ENCODE results near the gene NR1H3.
A peak's percentile ranks its signal among the peaks of the same experiment; 100 is the strongest.
"Not testable (repeated sequence)": the region's sequence is repeated elsewhere in the genome, so short reads cannot be mapped to it uniquely, and the experiment has no call there.

Gene NR1H3

DNA sequence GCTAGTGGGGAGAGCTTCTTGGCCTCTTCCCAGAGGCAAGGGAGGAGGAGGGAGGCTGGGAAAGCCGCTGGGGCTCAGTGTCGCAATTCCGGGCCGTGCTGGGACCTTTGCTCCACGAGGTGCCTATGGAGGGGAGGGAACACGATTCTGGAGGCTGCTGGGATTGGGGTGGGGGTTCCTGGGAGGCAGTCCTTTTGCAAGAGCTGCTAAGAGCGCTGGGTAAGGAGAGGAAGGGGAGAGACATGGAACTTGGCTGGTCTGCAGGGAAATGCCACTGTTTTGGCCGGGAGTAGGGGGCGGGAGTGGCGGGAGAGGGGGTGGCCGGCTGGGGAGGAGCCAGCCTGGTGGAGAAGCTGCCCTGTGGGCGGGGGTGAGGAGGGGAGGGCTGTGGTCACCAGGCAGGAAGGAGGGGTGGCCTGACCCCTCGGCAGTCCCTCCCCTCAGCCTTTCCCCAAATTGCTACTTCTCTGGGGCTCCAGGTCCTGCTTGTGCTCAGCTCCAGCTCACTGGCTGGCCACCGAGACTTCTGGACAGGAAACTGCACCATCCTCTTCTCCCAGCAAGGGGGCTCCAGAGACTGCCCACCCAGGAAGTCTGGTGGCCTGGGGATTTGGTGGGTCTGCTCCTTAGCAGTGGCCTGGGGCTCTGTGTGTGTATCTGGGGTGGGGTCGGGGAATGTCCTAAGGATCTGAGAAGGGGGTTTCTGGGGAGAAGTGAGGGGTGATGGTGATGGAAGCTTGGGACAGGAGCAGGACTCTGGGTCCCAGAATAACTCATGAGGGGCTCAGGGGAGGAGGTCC, at the start of gene NR1H3:
Gene NR1H3, plus strand, starts transcription at position 480 of the 800 bp plus-strand sequence. CDS start 1,221 bp downstream, outside the sequence.
- peak within 1 kb of the TSS; percentile 58 for H3K9ac ChIP-seq (ENCODE audit: low read length)
- H3K27ac ChIP-seq (ENCODE audit: low read length): peak within 1 kb of the TSS; percentile 55
- H3K36me3 ChIP-seq (ENCODE audit: control insufficient read depth, low read depth, low read length): peaks cover 4% of the 10 kb centered on the region
- H3K27me3 ChIP-seq (ENCODE audit: control insufficient read depth, insufficient read depth, low read length): no peaks in the 10 kb centered on the region
- no peaks in the 10 kb centered on the region for H3K9me3 ChIP-seq (ENCODE audit: control insufficient read depth, low read depth, low read length)
- peaks cover 9% of the 10 kb centered on the region for H3K4me1 ChIP-seq (ENCODE audit: control insufficient read depth, low read depth, low read length)
- H3K4me3 ChIP-seq (ENCODE audit: low read length): peak within 1 kb of the TSS; percentile 53

DNA sequence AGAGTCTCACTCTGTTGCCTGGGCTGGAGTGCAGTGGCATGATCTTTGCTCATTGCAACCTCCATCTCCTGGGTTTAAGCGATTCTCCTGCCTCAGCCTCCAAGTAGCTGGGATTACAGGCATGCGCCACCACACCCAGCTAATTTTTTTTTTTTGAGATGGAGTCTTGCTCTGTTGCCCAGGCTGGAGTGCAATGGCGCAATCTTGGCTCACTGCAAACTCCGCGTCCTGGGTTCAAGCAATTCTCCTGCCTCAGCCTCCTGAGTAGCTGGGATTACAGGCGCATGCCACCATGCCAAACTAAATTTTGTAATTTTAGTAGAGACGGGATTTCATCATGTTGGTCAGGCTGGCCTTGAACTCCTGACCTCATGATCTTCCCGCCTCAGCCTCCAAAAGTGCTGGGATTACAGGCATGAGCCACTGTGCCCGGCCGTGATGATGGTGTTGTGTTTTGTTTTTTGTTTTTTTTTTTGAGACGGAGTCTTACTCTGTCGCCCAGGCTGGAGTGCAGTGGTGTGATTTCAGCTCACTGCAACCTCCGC, 49.7 kb upstream of the NR1H3 start:
- not testable (repeated sequence) for H3K36me3 ChIP-seq (ENCODE audit: control insufficient read depth, low read depth, low read length); H3K27me3 ChIP-seq (ENCODE audit: control insufficient read depth, insufficient read depth, low read length); H3K9me3 ChIP-seq (ENCODE audit: control insufficient read depth, low read depth, low read length); H3K9ac ChIP-seq (ENCODE audit: low read length); H3K4me3 ChIP-seq (ENCODE audit: low read length); H3K4me1 ChIP-seq (ENCODE audit: control insufficient read depth, low read depth, low read length); H3K27ac ChIP-seq (ENCODE audit: low read length)

DNA sequence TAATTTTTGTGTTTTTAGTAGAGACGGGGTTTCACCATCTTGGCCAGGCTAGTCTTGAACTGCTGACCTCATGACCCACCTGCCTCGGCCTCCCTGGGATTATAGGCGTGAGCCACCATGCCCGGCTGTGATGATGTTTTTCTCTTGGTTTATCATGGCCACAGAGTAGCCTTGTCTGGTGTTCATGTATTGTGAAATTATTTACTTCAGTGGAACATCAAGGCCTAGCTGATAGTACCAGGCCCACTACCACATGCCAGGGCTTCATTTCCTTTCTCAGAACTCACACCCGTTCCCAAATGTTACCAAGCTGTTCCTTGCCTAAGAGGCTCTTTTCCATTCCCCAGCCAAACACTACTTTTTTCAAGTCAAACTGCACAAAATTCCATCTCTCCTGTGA, 49.2 kb upstream of the NR1H3 start:
- Histone ChIP-seq H3K9me3 (ENCODE audit: control insufficient read depth, low read depth, low read length) (no peaks in the 10 kb centered on the region), H3K27ac (ENCODE audit: low read length) (no peak overlapping the region), H3K27me3 (ENCODE audit: control insufficient read depth, insufficient read depth, low read length) (no peaks in the 10 kb centered on the region), H3K4me3 (ENCODE audit: low read length) (no peak overlapping the region), H3K36me3 (ENCODE audit: control insufficient read depth, low read depth, low read length) (no peaks in the 10 kb centered on the region), H3K9ac (ENCODE audit: low read length) (no peak overlapping the region), H3K4me1 (ENCODE audit: control insufficient read depth, low read depth, low read length) (peaks cover 8% of the 10 kb centered on the region)

DNA sequence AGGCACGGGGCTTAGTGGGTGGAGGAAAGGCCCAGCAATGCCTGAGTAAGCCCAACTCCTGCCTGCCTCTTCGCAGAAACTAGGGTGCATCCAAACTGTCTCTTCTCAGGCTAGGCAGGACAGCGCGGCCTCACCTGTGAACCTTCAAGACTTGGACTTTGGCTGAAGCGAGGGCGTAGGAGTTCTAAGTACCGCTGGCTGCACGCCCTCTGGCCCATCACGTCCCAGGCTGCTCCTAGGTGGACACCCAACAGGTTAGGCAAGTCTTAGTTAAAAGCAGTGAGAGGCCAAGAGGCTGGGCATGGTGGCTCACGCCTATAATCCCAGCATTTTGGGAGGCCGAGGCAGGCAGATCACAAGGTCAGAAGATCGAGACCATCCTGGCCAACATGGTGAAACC, 44.9 kb upstream of the NR1H3 start:
- no peaks in the 10 kb centered on the region for H3K9me3 ChIP-seq (ENCODE audit: control insufficient read depth, low read depth, low read length)
- H3K9ac ChIP-seq (ENCODE audit: low read length): no peak overlapping the region
- H3K4me3 ChIP-seq (ENCODE audit: low read length): no peak overlapping the region
- no peaks in the 10 kb centered on the region for H3K27me3 ChIP-seq (ENCODE audit: control insufficient read depth, insufficient read depth, low read length)
- no peaks in the 10 kb centered on the region for H3K36me3 ChIP-seq (ENCODE audit: control insufficient read depth, low read depth, low read length)
- no peak overlapping the region for H3K27ac ChIP-seq (ENCODE audit: low read length)
- peaks cover 12% of the 10 kb centered on the region for H3K4me1 ChIP-seq (ENCODE audit: control insufficient read depth, low read depth, low read length)

GRCh38 chr11:47213950-47214565, 43.7 kb upstream of the NR1H3 start:
- H3K9me3 ChIP-seq (ENCODE audit: control insufficient read depth, low read depth, low read length): no peaks in the 10 kb centered on the region
- H3K36me3 ChIP-seq (ENCODE audit: control insufficient read depth, low read depth, low read length): no peaks in the 10 kb centered on the region
- peak overlapping the region; percentile 24 for H3K27ac ChIP-seq (ENCODE audit: low read length)
- H3K4me3 ChIP-seq (ENCODE audit: low read length): peak overlapping the region; percentile 83
- peaks cover 12% of the 10 kb centered on the region for H3K4me1 ChIP-seq (ENCODE audit: control insufficient read depth, low read depth, low read length)
- H3K9ac ChIP-seq (ENCODE audit: low read length): peak overlapping the region; percentile 98
- no peaks in the 10 kb centered on the region for H3K27me3 ChIP-seq (ENCODE audit: control insufficient read depth, insufficient read depth, low read length)

GRCh38 chr11:47215366-47215910, 42.4 kb upstream of the NR1H3 start:
- H3K36me3 ChIP-seq (ENCODE audit: control insufficient read depth, low read depth, low read length): no peaks in the 10 kb centered on the region
- peak overlapping the region; percentile 99 for H3K27ac ChIP-seq (ENCODE audit: low read length)
- H3K9me3 ChIP-seq (ENCODE audit: control insufficient read depth, low read depth, low read length): no peaks in the 10 kb centered on the region
- peak overlapping the region; percentile 83 for H3K4me3 ChIP-seq (ENCODE audit: low read length)
- H3K27me3 ChIP-seq (ENCODE audit: control insufficient read depth, insufficient read depth, low read length): no peaks in the 10 kb centered on the region
- H3K4me1 ChIP-seq (ENCODE audit: control insufficient read depth, low read depth, low read length): peaks cover 12% of the 10 kb centered on the region
- H3K9ac ChIP-seq (ENCODE audit: low read length): peak overlapping the region; percentile 98

- Histone ChIP-seq H3K4me3 (ENCODE audit: low read length) (peak overlapping the region; percentile 83), H3K36me3 (ENCODE audit: control insufficient read depth, low read depth, low read length) (no peaks in the 10 kb centered on the region), H3K27me3 (ENCODE audit: control insufficient read depth, insufficient read depth, low read length) (no peaks in the 10 kb centered on the region), H3K4me1 (ENCODE audit: control insufficient read depth, low read depth, low read length) (peaks cover 12% of the 10 kb centered on the region), H3K9ac (ENCODE audit: low read length) (peak overlapping the region; percentile 98), H3K9me3 (ENCODE audit: control insufficient read depth, low read depth, low read length) (no peaks in the 10 kb centered on the region), H3K27ac (ENCODE audit: low read length) (no peak overlapping the region)
Measured at GRCh38 chr11:47216121-47216798, 41.5 kb upstream of the NR1H3 start.

GRCh38 chr11:47220401-47220821, 37.4 kb upstream of the NR1H3 start:
- no peak overlapping the region for H3K9ac ChIP-seq (ENCODE audit: low read length)
- no peaks in the 10 kb centered on the region for H3K9me3 ChIP-seq (ENCODE audit: control insufficient read depth, low read depth, low read length)
- no peak overlapping the region for H3K4me3 ChIP-seq (ENCODE audit: low read length)
- H3K27ac ChIP-seq (ENCODE audit: low read length): no peak overlapping the region
- H3K36me3 ChIP-seq (ENCODE audit: control insufficient read depth, low read depth, low read length): peaks cover 6% of the 10 kb centered on the region
- peaks cover 10% of the 10 kb centered on the region for H3K4me1 ChIP-seq (ENCODE audit: control insufficient read depth, low read depth, low read length)
- H3K27me3 ChIP-seq (ENCODE audit: control insufficient read depth, insufficient read depth, low read length): no peaks in the 10 kb centered on the region

DNA sequence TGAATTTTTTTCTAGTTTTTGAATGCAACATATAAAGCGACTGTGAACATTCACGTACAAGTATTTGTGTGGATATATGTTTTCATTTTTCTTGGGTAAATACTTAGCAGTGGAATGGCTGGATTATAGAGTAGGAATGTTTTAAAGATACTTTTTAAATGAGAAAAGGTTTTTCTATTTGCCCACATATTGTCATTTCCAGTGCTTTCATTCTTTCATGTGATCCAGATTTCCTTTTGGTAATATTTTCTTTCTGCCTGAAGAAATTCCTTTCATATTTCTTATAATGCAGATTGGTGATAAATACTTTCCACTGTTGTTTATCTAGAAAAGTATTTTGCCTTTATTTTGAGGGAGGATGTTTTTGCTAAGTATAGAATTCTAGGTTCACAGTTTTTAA, 35.1 kb upstream of the NR1H3 start:
- H3K4me1 ChIP-seq (ENCODE audit: control insufficient read depth, low read depth, low read length): no peaks in the 10 kb centered on the region
- H3K27ac ChIP-seq (ENCODE audit: low read length): no peak overlapping the region
- H3K27me3 ChIP-seq (ENCODE audit: control insufficient read depth, insufficient read depth, low read length): no peaks in the 10 kb centered on the region
- H3K9me3 ChIP-seq (ENCODE audit: control insufficient read depth, low read depth, low read length): no peaks in the 10 kb centered on the region
- H3K4me3 ChIP-seq (ENCODE audit: low read length): no peak overlapping the region
- peaks cover 11% of the 10 kb centered on the region for H3K36me3 ChIP-seq (ENCODE audit: control insufficient read depth, low read depth, low read length)
- H3K9ac ChIP-seq (ENCODE audit: low read length): no peak overlapping the region

- H3K9me3 ChIP-seq (ENCODE audit: control insufficient read depth, low read depth, low read length): no peaks in the 10 kb centered on the region
- H3K36me3 ChIP-seq (ENCODE audit: control insufficient read depth, low read depth, low read length): peaks cover 14% of the 10 kb centered on the region
Measured at GRCh38 chr11:47225552-47226400, 32.0 kb upstream of the NR1H3 start.

More at GRCh38 chr11:47225552-47226400, 32.0 kb upstream of the NR1H3 start:
- Histone ChIP-seq H3K27me3 (ENCODE audit: control insufficient read depth, insufficient read depth, low read length) (no peaks in the 10 kb centered on the region), H3K4me3 (ENCODE audit: low read length) (no peak overlapping the region), H3K9ac (ENCODE audit: low read length) (no peak overlapping the region), H3K4me1 (ENCODE audit: control insufficient read depth, low read depth, low read length) (no peaks in the 10 kb centered on the region), H3K27ac (ENCODE audit: low read length) (no peak overlapping the region)
